Measurements from ENCODE around the gene MIS18BP1. TPM values are rescaled to one million over a fixed set of nuclear protein-coding genes. Genes with fewer than 3 reads are reported as not detected.

The MIS18BP1 gene
- total and polyA plus RNA-seq, 7 donors: 1.5 to 5.1 (median 3.1) TPM

DNA sequence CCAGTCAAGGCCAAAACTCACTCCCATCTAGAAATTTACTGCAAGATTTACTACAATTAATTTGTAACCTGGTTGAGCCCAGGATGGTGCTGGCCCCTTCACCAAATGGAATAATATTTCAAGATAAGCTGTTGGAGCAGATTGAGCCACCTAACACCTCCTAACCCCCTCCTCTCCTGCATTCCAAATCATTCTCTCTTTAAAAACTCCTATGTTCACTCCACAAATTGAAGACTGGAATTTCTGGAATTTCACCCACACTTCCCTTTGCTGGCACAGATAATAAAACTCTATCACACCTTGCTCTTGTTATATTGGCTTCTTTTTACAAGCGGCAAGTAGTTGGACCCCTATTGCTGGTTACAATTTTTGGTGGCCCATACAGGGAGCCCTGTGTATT is 41.7 kb downstream of the MIS18BP1 start:
- H3K9me3 ChIP-seq: no peaks in the 10 kb centered on the region
- intact Hi-C loops (cut with DNase I): no loop called here
- 92 to 97% (median 96%) methylated on average over 1 of the region's 1 CpG for WGBS, 3 donors
- no peak for ATAC-seq
- TF ChIP-seq, protein P1, sequence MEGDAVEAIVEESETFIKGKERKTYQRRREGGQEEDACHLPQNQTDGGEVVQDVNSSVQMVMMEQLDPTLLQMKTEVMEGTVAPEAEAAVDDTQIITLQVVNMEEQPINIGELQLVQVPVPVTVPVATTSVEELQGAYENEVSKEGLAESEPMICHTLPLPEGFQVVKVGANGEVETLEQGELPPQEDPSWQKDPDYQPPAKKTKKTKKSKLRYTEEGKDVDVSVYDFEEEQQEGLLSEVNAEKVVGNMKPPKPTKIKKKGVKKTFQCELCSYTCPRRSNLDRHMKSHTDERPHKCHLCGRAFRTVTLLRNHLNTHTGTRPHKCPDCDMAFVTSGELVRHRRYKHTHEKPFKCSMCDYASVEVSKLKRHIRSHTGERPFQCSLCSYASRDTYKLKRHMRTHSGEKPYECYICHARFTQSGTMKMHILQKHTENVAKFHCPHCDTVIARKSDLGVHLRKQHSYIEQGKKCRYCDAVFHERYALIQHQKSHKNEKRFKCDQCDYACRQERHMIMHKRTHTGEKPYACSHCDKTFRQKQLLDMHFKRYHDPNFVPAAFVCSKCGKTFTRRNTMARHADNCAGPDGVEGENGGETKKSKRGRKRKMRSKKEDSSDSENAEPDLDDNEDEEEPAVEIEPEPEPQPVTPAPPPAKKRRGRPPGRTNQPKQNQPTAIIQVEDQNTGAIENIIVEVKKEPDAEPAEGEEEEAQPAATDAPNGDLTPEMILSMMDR (IDR thresholded peaks at IDR 0.05): no peak
- H3K4me1 ChIP-seq: no peaks in the 10 kb centered on the region
- no peaks in the 10 kb centered on the region for H3K27me3 ChIP-seq (ENCODE audit: insufficient read depth in 3 of 3, low read length in 2 of 3)
- no peak overlapping the region for H3K27ac ChIP-seq
- no peak for DNase-seq
- no peak overlapping the region for H3K4me3 ChIP-seq
- peaks cover 3 to 47% of the 10 kb centered on the region in 2 donors for H3K36me3 ChIP-seq (ENCODE audit: insufficient read depth in 1 of 2, low read depth in 1 of 2)

- Histone ChIP-seq H3K4me3 (no peak overlapping the region), H3K27me3 (ENCODE audit: insufficient read depth in 3 of 3, low read length in 2 of 3) (no peaks in the 10 kb centered on the region), H3K9me3 (no peaks in the 10 kb centered on the region), H3K4me1 (no peaks in the 10 kb centered on the region), H3K27ac (no peak overlapping the region), H3K36me3 (ENCODE audit: insufficient read depth in 1 of 2, low read depth in 1 of 2) (peaks cover 3 to 47% of the 10 kb centered on the region in 2 donors)
- intact Hi-C loops (cut with DNase I): no loop called here
- ATAC-seq (no peak), DNase-seq (no peak)
- TF ChIP-seq, protein P1 (IDR thresholded peaks at IDR 0.05): no peak
- 96 to 98% (median 98%) methylated on average over 1 of the region's 1 CpG for WGBS, 3 donors
These were observed 42.8 kb downstream of the MIS18BP1 start for GRCh38 chr14:45210159-45210558.

- no peak for ATAC-seq
- no peaks in the 10 kb centered on the region for H3K4me1 ChIP-seq
- intact Hi-C loops (cut with DNase I): no loop called here
- H3K27ac ChIP-seq: no peak overlapping the region
- H3K27me3 ChIP-seq (ENCODE audit: insufficient read depth in 3 of 3, low read length in 2 of 3): no peaks in the 10 kb centered on the region
- TF ChIP-seq, protein P1 (IDR thresholded peaks at IDR 0.05): no peak
- DNase-seq: no peak
- peaks cover 3 to 54% of the 10 kb centered on the region in 2 donors for H3K36me3 ChIP-seq (ENCODE audit: insufficient read depth in 1 of 2, low read depth in 1 of 2)
- H3K9me3 ChIP-seq: no peaks in the 10 kb centered on the region
- H3K4me3 ChIP-seq: no peak overlapping the region
These were observed 48.8 kb downstream of the MIS18BP1 start for GRCh38 chr14:45204241-45204640.

GRCh38 chr14:45201905-45202304 is 51.1 kb downstream of the MIS18BP1 start:
- ATAC-seq (no peak), DNase-seq (no peak)
- 40 to 61% (median 47%) methylated on average over 1 of the region's 1 CpG for WGBS, 3 donors

DNA sequence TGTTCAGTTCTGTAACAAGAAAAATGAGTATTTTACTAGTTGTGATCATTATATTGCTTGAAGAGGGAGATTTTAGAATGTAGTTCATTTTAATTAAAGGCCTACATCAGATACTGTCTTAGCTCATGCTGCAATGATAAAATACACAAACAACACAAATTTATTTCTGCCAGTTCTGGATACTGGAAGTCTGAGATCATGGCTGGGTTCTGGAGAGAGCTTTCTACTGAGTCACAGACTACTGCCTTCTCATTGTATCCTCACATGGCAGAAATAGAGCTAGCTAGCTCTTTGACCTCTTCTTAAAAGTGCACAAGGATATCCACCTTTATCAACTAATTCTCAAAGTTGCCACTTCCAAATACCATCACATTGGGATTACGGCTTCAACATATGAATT is 53.8 kb downstream of the MIS18BP1 start:
- peaks cover 0 to 35% of the 10 kb centered on the region in 2 donors for H3K36me3 ChIP-seq (ENCODE audit: insufficient read depth in 1 of 2, low read depth in 1 of 2)
- DNase-seq (no peak), ATAC-seq (no peak)
- intact Hi-C loops (cut with DNase I): no loop called here
- no peak overlapping the region for H3K4me3 ChIP-seq
- no peaks in the 10 kb centered on the region for H3K4me1 ChIP-seq
- H3K27me3 ChIP-seq (ENCODE audit: insufficient read depth in 3 of 3, low read length in 2 of 3): no peaks in the 10 kb centered on the region
- H3K27ac ChIP-seq: no peak overlapping the region
- TF ChIP-seq, protein P1 (IDR thresholded peaks at IDR 0.05): no peak
- H3K9me3 ChIP-seq: no peaks in the 10 kb centered on the region
- WGBS, 3 donors: 96 to 100% (median 97%) methylated on average over 1 of the region's 1 CpG

More at GRCh38 chr14:45201905-45202304, 51.1 kb downstream of the MIS18BP1 start:
- Histone ChIP-seq H3K4me1 (no peaks in the 10 kb centered on the region), H3K4me3 (no peak overlapping the region), H3K9me3 (no peaks in the 10 kb centered on the region), H3K27ac (no peak overlapping the region), H3K36me3 (ENCODE audit: insufficient read depth in 1 of 2, low read depth in 1 of 2) (peaks cover 3 to 44% of the 10 kb centered on the region in 2 donors), H3K27me3 (ENCODE audit: insufficient read depth in 3 of 3, low read length in 2 of 3) (no peaks in the 10 kb centered on the region)
- TF ChIP-seq, protein P1 (IDR thresholded peaks at IDR 0.05): no peak
- intact Hi-C loops (cut with DNase I): no loop called here

Measured in psoas muscle (tissue), 8 donors.